Calu3 (cell line): ENCODE results near the gene UBR4. TPM values are rescaled to one million over a fixed set of nuclear protein-coding genes. Genes with fewer than 3 reads are reported as not detected.

Experiments
- BruUV-seq: library from RNA; stranded (reverse); fragments of 400-500 nt; replicated peaks from 2 replicates; lab custom pipeline; 2021; lab: Mats Ljungman, UMichigan
- CTCF ChIA-PET: fragments of 300-600 bp; sonication (Branson Sonifier 250); formaldehyde crosslinking; loops from one replicate; lab custom pipeline; 2022; ENCODE audit warnings: antibody characterized with exemption; lab: Charles Lee
- DNase-seq: peaks from one replicate; pipeline ENCODE4 v3.0.0; 2022
- H3K27ac Mint-ChIP-seq: one replicate; pipeline ENCODE4 v1.8.0; 2022; ENCODE audit warnings: mixed read lengths; ENCODE audit not compliant: unreplicated experiment
- H3K27me3 Mint-ChIP-seq: one replicate; pipeline ENCODE4 v1.8.0; 2022; ENCODE audit warnings: mixed read lengths; ENCODE audit not compliant: unreplicated experiment
- H3K36me3 Mint-ChIP-seq: one replicate; pipeline ENCODE4 v1.8.0; 2022; ENCODE audit warnings: mild to moderate bottlenecking, moderate library complexity, mixed read lengths; ENCODE audit not compliant: insufficient read depth, unreplicated experiment
- H3K4me1 Mint-ChIP-seq: one replicate; pipeline ENCODE4 v1.8.0; 2022; ENCODE audit warnings: mild to moderate bottlenecking, low read depth, mixed read lengths; ENCODE audit not compliant: unreplicated experiment
- H3K4me3 Mint-ChIP-seq: one replicate; pipeline ENCODE4 v1.8.0; 2022; ENCODE audit warnings: mild to moderate bottlenecking, low read depth, moderate library complexity, mixed read lengths; ENCODE audit not compliant: unreplicated experiment
- H3K9me3 Mint-ChIP-seq: one replicate; pipeline ENCODE4 v1.8.0; 2022; ENCODE audit warnings: low read depth, mixed read lengths; ENCODE audit not compliant: unreplicated experiment
- CTCF ChIP-seq: fragments of 200-600 bp; IDR thresholded peaks from one replicate; pipeline ENCODE4 v1.8.0; 2022; ENCODE audit warnings: antibody characterized with exemption; ENCODE audit not compliant: unreplicated experiment
- intact Hi-C: fragments of 100-400 bp; cut with micrococcal nuclease; formaldehyde crosslinking; loops from one replicate; pipeline ENCODE4 v1.10.0; 2022; ENCODE audit not compliant: unreplicated experiment
- total RNA-seq: library from RNA; stranded (reverse); gene quantifications from 2 replicates; pipeline ENCODE4 v1.2.3, GENCODE V29; 2022

The UBR4 gene
- total RNA-seq, 1 experiment from 2014 or later: 123 TPM

- no peak for DNase-seq
- no peaks in the 10 kb centered on the region for H3K27me3 Mint-ChIP-seq
- intact Hi-C loops: no loop called here
- TF ChIP-seq CTCF: no peak
- H3K27ac Mint-ChIP-seq: no peak overlapping the region
- no TSS peak for BruUV-seq
- CTCF ChIA-PET: no interaction called here
- peaks cover 7% of the 10 kb centered on the region for H3K36me3 Mint-ChIP-seq
- H3K9me3 Mint-ChIP-seq: peaks cover 3% of the 10 kb centered on the region
- no peak overlapping the region for H3K4me3 Mint-ChIP-seq
- no peaks in the 10 kb centered on the region for H3K4me1 Mint-ChIP-seq
Observed at GRCh38 chr1:19058476-19058797, 151.6 kb downstream of the UBR4 start.

GRCh38 chr1:19057784-19058475, 152.1 kb downstream of the UBR4 start:
- TF ChIP-seq CTCF: no peak
- DNase-seq: no peak
- no peak overlapping the region for H3K27ac Mint-ChIP-seq
- H3K4me3 Mint-ChIP-seq: no peak overlapping the region
- peaks cover 3% of the 10 kb centered on the region for H3K9me3 Mint-ChIP-seq
- no TSS peak for BruUV-seq
- CTCF ChIA-PET: no interaction called here
- H3K27me3 Mint-ChIP-seq: no peaks in the 10 kb centered on the region
- H3K36me3 Mint-ChIP-seq: peaks cover 10% of the 10 kb centered on the region
- intact Hi-C loops: no loop called here
- H3K4me1 Mint-ChIP-seq: peaks cover under 1% of the 10 kb centered on the region

- CTCF ChIA-PET: no interaction called here
- H3K27ac Mint-ChIP-seq: no peak overlapping the region
- peaks cover 3% of the 10 kb centered on the region for H3K9me3 Mint-ChIP-seq
- no peaks in the 10 kb centered on the region for H3K27me3 Mint-ChIP-seq
- peaks cover 7% of the 10 kb centered on the region for H3K4me1 Mint-ChIP-seq
- TF ChIP-seq CTCF: no peak
- intact Hi-C loops: no loop called here
- no TSS peak for BruUV-seq
- no peak overlapping the region for H3K4me3 Mint-ChIP-seq
- peaks cover 10% of the 10 kb centered on the region for H3K36me3 Mint-ChIP-seq
- no peak for DNase-seq
Observed at GRCh38 chr1:19057182-19057779, 152.8 kb downstream of the UBR4 start.

- H3K9me3 Mint-ChIP-seq: no peaks in the 10 kb centered on the region
- H3K4me3 Mint-ChIP-seq: no peak overlapping the region
- CTCF ChIA-PET: no interaction called here
- peaks cover 5% of the 10 kb centered on the region for H3K36me3 Mint-ChIP-seq
- BruUV-seq: no TSS peak
- no peaks in the 10 kb centered on the region for H3K27me3 Mint-ChIP-seq
- peaks cover 13% of the 10 kb centered on the region for H3K4me1 Mint-ChIP-seq
- intact Hi-C loops: no loop called here
- no peak overlapping the region for H3K27ac Mint-ChIP-seq
- no peak for TF ChIP-seq CTCF
- no peak for DNase-seq
Observed at GRCh38 chr1:19055701-19056100, 154.4 kb downstream of the UBR4 start.
